Sigmoid colon (tissue), 4 donors: Measurements from ENCODE around the gene MYO7B.

Experiments
- CTCF ChIP-seq, 4 experiments: fragments of 450-650 bp in 3 of 4; fragments of 200-600 bp in 1 of 4; IDR thresholded peaks; one replicate each; pipeline ENCODE4 v1.5.1; 2016 to 2019; ENCODE audit warnings: antibody characterized with exemption in 4 of 4, mild to moderate bottlenecking in 3 of 4, moderate library complexity in 2 of 4
- EP300 ChIP-seq, 4 donors: sonication (generic); formaldehyde crosslinking; IDR thresholded peaks; one replicate each; pipeline ENCODE4 v1.6.1; 2017; ENCODE audit warnings: antibody characterized with exemption in 4 of 4

- TF ChIP-seq CTCF (IDR thresholded peaks at IDR 0.05) (no peak), EP300 (IDR thresholded peaks at IDR 0.05) (no peak)
Measured at GRCh38 chr2:127552336-127552735, 16.9 kb downstream of the MYO7B start.
